GM12874 (cell line): ENCODE results near the gene KIRREL2.

Experiments
- TF ChIP-seq, protein P1 (sequence below): IDR thresholded peaks from 2 replicates; pipeline ENCODE4 v1.5.1; 2011; ENCODE audit warnings: low read depth, mild to moderate bottlenecking, control low read depth, low read length, moderate library complexity; ENCODE audit not compliant: insufficient read depth

The KIRREL2 gene

DNA sequence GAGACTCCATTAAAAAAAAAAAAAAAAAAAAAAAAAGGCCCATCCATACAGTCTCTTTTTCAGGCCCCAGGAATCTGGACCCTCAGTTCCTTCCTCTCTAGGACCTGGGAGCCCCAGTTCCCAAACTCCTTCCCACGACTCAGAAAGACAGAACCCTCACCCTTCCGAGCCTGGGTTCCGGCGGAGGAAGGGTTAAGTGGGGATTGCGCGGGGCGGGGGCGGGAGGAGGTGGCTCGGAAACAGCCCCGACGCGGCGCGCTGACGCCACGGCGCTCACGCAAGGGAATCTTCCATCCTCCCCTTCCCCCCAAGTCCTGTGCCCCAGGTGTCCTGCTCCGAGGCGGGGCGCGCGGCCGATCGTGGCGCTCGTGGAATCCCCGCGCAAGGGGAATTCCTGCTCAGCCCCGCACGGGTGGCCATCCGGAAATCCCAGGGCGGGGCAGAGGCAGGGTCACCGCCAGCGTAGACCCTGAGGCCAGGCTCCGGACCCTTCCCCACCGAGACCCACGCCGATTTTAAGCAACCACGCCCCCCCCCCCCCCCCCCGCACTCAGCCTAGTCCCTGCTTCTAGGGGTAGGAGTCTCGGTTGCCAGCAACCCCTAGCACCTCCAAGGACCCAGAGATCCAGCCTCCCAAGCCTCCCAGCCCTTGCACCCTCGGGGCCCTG, 43.0 kb downstream of the KIRREL2 start:
- TF ChIP-seq, protein P1, sequence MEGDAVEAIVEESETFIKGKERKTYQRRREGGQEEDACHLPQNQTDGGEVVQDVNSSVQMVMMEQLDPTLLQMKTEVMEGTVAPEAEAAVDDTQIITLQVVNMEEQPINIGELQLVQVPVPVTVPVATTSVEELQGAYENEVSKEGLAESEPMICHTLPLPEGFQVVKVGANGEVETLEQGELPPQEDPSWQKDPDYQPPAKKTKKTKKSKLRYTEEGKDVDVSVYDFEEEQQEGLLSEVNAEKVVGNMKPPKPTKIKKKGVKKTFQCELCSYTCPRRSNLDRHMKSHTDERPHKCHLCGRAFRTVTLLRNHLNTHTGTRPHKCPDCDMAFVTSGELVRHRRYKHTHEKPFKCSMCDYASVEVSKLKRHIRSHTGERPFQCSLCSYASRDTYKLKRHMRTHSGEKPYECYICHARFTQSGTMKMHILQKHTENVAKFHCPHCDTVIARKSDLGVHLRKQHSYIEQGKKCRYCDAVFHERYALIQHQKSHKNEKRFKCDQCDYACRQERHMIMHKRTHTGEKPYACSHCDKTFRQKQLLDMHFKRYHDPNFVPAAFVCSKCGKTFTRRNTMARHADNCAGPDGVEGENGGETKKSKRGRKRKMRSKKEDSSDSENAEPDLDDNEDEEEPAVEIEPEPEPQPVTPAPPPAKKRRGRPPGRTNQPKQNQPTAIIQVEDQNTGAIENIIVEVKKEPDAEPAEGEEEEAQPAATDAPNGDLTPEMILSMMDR, result no peak

DNA sequence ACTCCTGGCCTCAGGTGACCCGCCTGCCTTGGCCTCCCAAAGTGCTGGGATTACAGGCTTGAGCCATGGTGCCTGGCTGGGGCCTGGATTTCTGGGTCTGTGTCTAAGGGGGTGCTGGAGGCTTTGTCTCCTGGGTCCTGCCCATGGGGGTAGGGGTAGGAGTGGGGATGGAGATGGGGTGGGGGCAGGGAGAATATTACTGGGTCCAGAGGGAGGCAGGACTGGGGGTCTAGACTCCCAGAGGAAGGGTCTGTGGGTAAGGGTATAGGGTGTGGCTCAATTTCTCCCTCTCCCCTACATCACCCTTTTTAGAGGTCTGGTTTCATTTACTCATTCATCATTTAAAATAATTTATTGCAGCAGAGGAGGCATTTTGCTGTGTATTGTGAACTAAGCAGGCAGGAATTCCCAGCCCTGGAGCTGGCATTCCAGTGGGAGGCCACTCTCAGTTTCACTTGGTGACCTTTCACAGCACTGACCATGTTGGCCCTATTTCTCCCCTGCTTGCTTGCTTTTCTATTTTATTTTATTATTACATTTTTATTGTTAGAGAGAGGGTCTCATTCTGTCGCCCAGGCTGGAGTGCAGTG, 44.4 kb downstream of the KIRREL2 start:
- TF ChIP-seq, protein P1, result no peak

DNA sequence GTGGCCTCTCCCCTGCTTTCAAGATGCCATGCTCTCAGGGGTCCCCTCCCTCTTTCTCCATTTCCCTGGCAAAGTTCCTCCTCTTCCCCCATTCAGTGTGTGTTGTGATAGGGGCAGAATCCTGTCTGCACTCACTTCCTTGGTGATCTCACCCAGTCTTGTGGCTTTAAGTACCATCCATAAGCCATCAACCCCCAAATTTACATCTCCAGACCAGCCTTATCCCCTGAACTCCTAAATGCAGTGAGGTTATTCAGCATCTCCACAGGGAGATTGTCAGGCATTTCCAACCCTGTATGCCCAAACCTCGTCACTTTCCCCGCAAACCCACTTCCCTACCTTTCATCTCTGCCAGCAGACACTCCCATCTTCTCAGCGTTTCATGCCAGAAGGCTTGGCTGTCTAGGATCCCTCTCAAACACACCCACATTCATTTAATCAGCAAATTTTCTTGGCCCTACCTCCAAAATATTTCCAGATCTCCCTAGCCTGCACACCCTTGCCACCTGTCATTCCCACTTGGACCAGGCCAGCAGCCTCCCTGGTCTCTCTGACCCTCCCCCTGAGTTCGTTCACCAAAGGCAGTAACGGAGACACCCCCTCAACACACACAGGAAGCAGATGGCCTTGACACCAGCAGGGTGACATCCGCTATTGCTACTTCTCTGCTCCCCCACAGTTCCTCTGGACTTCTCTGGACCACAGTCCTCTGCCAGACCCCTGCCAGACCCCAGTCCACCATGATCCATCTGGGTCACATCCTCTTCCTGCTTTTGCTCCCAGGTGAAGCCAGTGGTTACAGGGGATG, 45.3 kb downstream of the KIRREL2 start, which contains the start of gene HCST:
Gene HCST, plus strand, starts transcription at position 676 of the 808 bp plus-strand sequence. Its CDS starts 65 bp downstream, at position 741.
- TF ChIP-seq, protein P1, result no peak

DNA sequence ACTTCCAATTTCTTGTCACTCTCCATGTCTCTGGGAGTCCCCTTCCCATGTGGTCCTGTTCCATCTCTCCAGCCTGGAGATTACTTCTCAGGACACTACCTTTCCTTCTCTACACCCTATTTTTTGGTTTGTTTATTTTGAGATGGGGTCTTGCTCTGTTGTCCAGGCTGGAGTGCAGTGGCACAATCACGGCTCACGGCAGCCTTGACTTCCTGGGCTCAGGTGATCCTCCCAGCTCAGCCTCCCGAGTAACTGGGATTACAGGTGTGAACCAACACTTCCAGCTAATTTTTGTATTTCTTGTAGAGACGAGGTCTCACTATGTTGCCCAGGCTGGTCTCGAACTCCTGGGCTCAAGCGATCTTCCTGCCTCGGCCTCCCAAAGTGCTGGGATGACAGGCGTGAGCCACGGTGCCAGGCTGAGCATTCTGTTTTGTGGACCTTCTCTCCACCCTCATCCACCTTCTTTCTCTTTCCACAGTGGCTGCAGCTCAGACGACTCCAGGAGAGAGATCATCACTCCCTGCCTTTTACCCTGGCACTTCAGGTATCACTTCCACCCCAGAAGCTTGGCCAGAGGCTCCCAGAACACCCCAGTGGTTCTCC, 46.3 kb downstream of the KIRREL2 start:
- TF ChIP-seq, protein P1, result no peak

DNA sequence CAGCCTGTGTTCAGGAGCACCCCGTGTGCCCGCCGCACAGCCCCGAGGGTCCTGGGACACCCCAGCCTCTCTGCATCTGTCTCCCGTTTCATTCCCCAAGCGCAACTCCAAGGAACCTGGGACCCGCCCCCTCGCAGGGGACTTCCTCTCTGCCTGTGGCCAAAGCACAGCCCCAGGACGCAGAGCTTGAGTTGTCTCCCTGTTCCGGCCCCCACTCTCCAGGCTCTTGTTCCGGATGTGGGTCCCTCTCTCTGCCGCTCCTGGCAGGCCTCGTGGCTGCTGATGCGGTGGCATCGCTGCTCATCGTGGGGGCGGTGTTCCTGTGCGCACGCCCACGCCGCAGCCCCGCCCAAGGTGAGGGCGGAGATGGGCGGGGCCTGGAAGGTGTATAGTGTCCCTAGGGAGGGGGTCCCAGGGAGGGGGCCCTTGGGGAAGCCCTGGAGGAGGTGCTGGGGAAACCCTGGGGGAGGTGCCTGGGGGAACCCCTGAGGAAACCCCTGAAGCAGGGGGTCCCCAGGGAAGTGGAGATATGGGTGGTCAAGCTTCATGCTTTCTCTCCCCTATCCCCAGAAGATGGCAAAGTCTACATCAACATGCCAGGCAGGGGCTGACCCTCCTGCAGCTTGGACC, 47.0 kb downstream of the KIRREL2 start:
- TF ChIP-seq, protein P1, result no peak

DNA sequence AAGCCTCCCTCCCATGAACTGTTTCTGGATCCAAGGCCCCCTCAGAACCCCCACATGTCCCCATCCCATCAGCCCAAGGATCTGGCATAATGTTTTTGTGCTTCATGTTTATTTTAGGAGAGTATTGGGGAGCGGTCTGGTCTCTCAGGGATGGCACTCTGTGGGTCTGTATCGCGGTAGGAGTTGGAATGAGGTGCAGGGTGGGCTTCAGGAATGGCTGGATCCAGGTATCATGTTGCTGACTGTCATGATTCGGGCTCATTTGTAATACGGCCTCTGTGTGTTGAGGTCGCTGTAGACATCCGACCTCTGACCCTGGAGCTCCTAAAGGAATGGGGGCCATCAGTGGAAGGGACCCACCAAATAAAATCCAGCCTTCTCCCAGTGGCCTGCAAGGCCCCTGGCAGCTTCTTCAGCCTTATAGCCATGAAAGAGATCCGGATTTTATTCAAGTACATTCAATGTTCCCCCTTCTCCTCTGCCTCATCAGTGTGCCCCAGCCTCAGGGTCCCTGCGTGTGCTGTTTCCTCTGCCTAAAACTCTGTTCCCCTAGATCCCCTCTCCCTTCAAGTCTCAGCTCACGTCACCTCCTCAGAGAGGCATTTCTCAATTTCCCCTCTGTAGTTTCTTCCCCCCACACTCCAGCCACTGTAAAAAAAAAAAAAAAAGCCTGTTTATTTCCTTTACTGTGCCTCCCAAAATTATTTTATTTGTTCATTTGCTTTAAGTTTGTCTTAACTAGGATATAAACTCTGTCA, 47.8 kb downstream of the KIRREL2 start:
- TF ChIP-seq, protein P1, result no peak
